Ovary (tissue), 3 donors: ENCODE data around the gene SMYD5.

Experiments used
- EP300 ChIP-seq: sonication (generic); formaldehyde crosslinking; IDR thresholded peaks from one replicate; pipeline ENCODE4 v1.6.1; 2017; ENCODE audit warnings: antibody characterized with exemption
- TF ChIP-seq, protein P1 (sequence below), 3 donors: fragments of 450-650 bp in 2 of 3; fragments of 200-600 bp in 1 of 3; IDR thresholded peaks; one replicate each; pipeline versions ENCODE4 v1.5.1 to v1.8.0; 2016 to 2022; ENCODE audit warnings: antibody characterized with exemption in 3 of 3, mild to moderate bottlenecking in 1 of 3
- donor health status: DM: no; HTN: no; CAD: no.

DNA sequence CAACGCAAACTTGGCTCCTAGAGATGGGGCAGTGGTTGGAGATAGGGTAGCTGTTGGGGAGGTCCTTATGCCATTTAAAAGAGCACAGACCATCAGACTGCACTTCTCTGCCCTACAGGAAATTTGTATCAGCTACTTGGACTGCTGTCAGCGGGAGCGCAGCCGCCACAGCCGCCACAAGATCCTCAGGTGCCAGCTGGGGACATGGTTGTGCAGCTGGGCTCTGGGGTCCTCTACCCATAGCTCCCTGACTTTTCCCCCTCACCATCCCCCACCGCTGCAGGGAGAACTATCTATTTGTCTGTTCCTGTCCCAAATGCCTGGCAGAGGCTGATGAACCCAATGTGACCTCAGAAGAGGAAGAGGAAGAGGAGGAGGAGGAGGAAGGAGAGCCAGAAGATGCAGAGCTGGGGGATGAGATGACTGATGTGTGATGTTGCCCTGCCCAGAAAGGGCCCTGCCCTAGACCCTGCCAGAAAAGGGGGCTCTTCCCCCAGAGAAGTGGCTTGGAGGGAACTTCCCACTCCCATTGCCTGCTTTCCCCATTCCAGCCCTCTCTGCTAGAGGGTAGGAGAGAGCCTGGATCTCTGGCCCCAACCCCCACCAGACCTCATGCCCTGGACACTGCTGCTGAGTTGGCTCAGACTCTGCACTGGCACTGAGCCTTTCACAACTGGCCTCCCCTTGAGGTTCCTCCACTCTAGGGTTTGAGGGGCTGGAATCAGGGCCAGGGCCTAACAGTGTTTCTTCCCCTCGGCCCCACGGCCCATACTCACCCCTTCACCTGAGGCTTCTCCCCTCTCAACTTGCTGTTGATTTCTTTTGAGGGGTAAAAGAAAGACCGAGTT lies 11.7 kb downstream of the SMYD5 start:
- no peak for TF ChIP-seq EP300
- TF ChIP-seq, protein P1, sequence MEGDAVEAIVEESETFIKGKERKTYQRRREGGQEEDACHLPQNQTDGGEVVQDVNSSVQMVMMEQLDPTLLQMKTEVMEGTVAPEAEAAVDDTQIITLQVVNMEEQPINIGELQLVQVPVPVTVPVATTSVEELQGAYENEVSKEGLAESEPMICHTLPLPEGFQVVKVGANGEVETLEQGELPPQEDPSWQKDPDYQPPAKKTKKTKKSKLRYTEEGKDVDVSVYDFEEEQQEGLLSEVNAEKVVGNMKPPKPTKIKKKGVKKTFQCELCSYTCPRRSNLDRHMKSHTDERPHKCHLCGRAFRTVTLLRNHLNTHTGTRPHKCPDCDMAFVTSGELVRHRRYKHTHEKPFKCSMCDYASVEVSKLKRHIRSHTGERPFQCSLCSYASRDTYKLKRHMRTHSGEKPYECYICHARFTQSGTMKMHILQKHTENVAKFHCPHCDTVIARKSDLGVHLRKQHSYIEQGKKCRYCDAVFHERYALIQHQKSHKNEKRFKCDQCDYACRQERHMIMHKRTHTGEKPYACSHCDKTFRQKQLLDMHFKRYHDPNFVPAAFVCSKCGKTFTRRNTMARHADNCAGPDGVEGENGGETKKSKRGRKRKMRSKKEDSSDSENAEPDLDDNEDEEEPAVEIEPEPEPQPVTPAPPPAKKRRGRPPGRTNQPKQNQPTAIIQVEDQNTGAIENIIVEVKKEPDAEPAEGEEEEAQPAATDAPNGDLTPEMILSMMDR (IDR thresholded peaks at IDR 0.05): no peak
